Endothelial cell of umbilical vein (primary cell): Measurements from ENCODE around the gene HK1.

Experiments used
- CTCF ChIP-seq, 2 donors: IDR thresholded peaks; 1 replicate in 1 of 2; 2 replicates in 1 of 2; pipeline ENCODE4 v1.5.1; 2011; ENCODE audit warnings: low read length in 2 of 2, mild to moderate bottlenecking in 2 of 2, moderate library complexity in 2 of 2, control low read depth in 1 of 2, inconsistent platforms in 1 of 2, low read depth in 1 of 2; ENCODE audit not compliant: insufficient read depth in 1 of 2; ENCODE audit errors: extremely low read depth in 1 of 2
- EZH2 ChIP-seq: IDR thresholded peaks from 2 replicates; pipeline ENCODE4 v1.6.1; 2012; ENCODE audit warnings: borderline replicate concordance, low read depth, mild to moderate bottlenecking, moderate library complexity, low read length, inconsistent platforms; ENCODE audit not compliant: severe bottlenecking
- FOS ChIP-seq: IDR thresholded peaks from 2 replicates; pipeline ENCODE4 v1.6.1; 2011; ENCODE audit warnings: mild to moderate bottlenecking, low read length, moderate library complexity, borderline replicate concordance; ENCODE audit not compliant: insufficient read depth
- GATA2 ChIP-seq: IDR thresholded peaks from 2 replicates; pipeline ENCODE4 v1.7.0; 2011; ENCODE audit warnings: low read depth, mild to moderate bottlenecking, moderate library complexity, mixed read lengths, low read length; ENCODE audit not compliant: insufficient read length, insufficient read depth
- JUN ChIP-seq: IDR thresholded peaks from 2 replicates; pipeline ENCODE4 v1.6.1; 2011; ENCODE audit warnings: borderline replicate concordance, low read depth; ENCODE audit not compliant: insufficient read length, insufficient read depth
- MYC ChIP-seq: IDR thresholded peaks from one replicate; pipeline ENCODE4 v1.6.1; 2011; ENCODE audit warnings: mild to moderate bottlenecking, low read depth, low read length
- POLR2A ChIP-seq: IDR thresholded peaks from 2 replicates; pipeline ENCODE4 v1.6.1; 2012; ENCODE audit warnings: low read depth, mild to moderate bottlenecking, control low read depth, low read length
- POLR2AphosphoS5 ChIP-seq: IDR thresholded peaks from 2 replicates; pipeline ENCODE4 v1.6.1; 2012; ENCODE audit warnings: low read depth, mild to moderate bottlenecking, control low read depth, low read length, moderate library complexity; ENCODE audit not compliant: insufficient read depth
- TF ChIP-seq, protein P1 (sequence below): IDR thresholded peaks from 2 replicates; pipeline ENCODE4 v1.6.1; 2011; ENCODE audit not compliant: insufficient read depth, insufficient read length

DNA sequence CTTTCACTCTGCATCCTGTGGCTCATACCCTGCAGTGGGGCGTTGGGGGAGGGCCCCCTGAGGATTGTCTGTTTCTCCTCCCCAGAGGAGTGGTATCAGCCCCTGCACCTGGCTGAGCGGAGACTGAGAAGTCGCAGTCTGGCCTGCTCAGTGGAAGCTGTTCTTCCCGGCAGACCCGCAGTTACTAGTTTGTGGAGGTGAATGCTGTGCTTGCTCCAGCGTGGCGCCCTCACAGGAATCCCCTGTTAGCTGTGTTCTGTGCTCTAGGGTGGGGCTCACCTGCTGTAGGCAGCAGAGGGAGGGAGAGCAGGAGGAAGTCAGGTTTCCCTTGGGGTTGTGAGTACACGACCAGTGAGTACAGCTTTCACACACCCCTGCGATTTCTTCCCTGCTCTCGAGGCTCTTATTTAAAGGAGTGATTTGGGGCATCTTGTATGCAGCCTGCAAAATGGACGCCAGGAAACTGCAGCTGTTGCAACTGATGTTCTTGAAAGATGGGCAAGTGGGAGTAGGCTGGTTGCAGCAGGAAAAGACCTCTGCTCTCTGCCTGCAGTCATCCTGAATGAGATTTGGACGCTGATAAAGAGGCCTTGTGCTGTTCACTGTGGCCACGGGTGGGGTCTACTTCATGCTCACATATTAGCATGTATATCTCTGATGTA lies 66.4 kb downstream of the HK1 start:
- TF ChIP-seq CTCF (IDR thresholded peaks at IDR 0.05; ENCODE audit: extremely low read depth in 1 of 2, insufficient read depth in 1 of 2, low read depth in 1 of 2, low read length in 2 of 2) = no peak
- TF ChIP-seq JUN = no peak
- TF ChIP-seq EZH2 = no peak
- no peak for TF ChIP-seq POLR2AphosphoS5
- TF ChIP-seq POLR2A = no peak
- TF ChIP-seq FOS = no peak
- TF ChIP-seq, protein P1, sequence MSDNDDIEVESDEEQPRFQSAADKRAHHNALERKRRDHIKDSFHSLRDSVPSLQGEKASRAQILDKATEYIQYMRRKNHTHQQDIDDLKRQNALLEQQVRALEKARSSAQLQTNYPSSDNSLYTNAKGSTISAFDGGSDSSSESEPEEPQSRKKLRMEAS = no peak
- no peak for TF ChIP-seq MYC
- TF ChIP-seq GATA2 = peak; percentile 79
